Measurements from ENCODE around the gene TSTD2. TPM values are rescaled to one million over a fixed set of nuclear protein-coding genes. Genes with fewer than 3 reads are reported as not detected.
"Not testable (repeated sequence)": the region's sequence is repeated elsewhere in the genome, so short reads cannot be mapped to it uniquely, and the experiment has no call there.

TSTD2 gene
- total RNA-seq, 2 experiments from 2014 or later: 12.7 to 15.0 TPM

- peaks cover 18% of the 10 kb centered on the region for H3K36me3 Mint-ChIP-seq (ENCODE audit: low read depth)
Measured at GRCh38 chr9:97632248-97632984, 752 bp downstream of the TSTD2 start.

GRCh38 chr9:97630591-97630990, 2.6 kb downstream of the TSTD2 start:
- CTCF ChIA-PET: interaction anchor here (1.1 to 1.9 kb wide), 2 partner anchors 14 to 218 kb away, joined by 3 to 4 read pairs; partner anchors contain the start of gene TDRD7
- Mint-ChIP-seq H3K27ac (no peak overlapping the region), H3K4me3 (no peak overlapping the region), H3K36me3 (ENCODE audit: low read depth) (peaks cover 20% of the 10 kb centered on the region), H3K27me3 (no peaks in the 10 kb centered on the region), H3K4me1 (peaks cover 30% of the 10 kb centered on the region), H3K9me3 (ENCODE audit: low read depth) (no peaks in the 10 kb centered on the region)
- POLR2A ChIA-PET: interaction anchor here (0.6 kb wide), 2 partner anchors 209 to 1214 kb away, joined by 3 to 4 read pairs; no protein-coding TSS in a partner anchor
- intact Hi-C loops (cut with DNase I, micrococcal nuclease): loop anchor here in 1 of 2 experiments (5.0 to 10.0 kb wide), 4 partner anchors 272 to 853 kb away; partner anchors contain the start of gene ZNF510
- no peak for ATAC-seq
- no peak for DNase-seq

More at GRCh38 chr9:97632248-97632984, 752 bp downstream of the TSTD2 start:
- POLR2A ChIA-PET: interaction anchor here (0.6 to 1.8 kb wide), 6 partner anchors 58 to 1150 kb away, joined by 3 to 8 read pairs (median 3); partner anchors contain the start of genes TMOD1 and TRMO
- peak overlapping the region; percentile 92 for H3K4me3 Mint-ChIP-seq
- DNase-seq (peak; percentile 53), ATAC-seq (peak; percentile 3)
- H3K9me3 Mint-ChIP-seq (ENCODE audit: low read depth): no peaks in the 10 kb centered on the region
- H3K27me3 Mint-ChIP-seq: no peaks in the 10 kb centered on the region
- peak overlapping the region; percentile 99 for H3K27ac Mint-ChIP-seq
- intact Hi-C loops (cut with DNase I, micrococcal nuclease): loop anchor here (2.0 to 10.0 kb wide), 7 partner anchors 270 to 978 kb away; partner anchors contain the start of genes PRXL2C (in 1 of the 2) and ZNF510 (in 1 of the 2)
- peaks cover 41% of the 10 kb centered on the region for H3K4me1 Mint-ChIP-seq
- CTCF ChIA-PET: interaction anchor here (0.7 to 3.0 kb wide), 9 partner anchors 9 to 291 kb away, joined by 3 to 21 read pairs (median 5); partner anchors contain the start of gene XPA

- H3K9me3 Mint-ChIP-seq (ENCODE audit: low read depth): no peaks in the 10 kb centered on the region
- H3K27ac Mint-ChIP-seq: no peak overlapping the region
- no peak overlapping the region for H3K4me3 Mint-ChIP-seq
- intact Hi-C loops (cut with DNase I, micrococcal nuclease): no loop called here
- DNase-seq (no peak), ATAC-seq (no peak)
- POLR2A ChIA-PET: no interaction called here
- CTCF ChIA-PET: interaction anchor here (0.6 to 2.5 kb wide), 7 partner anchors 13 to 577 kb away, joined by 3 to 7 read pairs (median 4); partner anchors contain the start of gene TDRD7
- H3K27me3 Mint-ChIP-seq: no peaks in the 10 kb centered on the region
- peaks cover 21% of the 10 kb centered on the region for H3K4me1 Mint-ChIP-seq
- peaks cover 14% of the 10 kb centered on the region for H3K36me3 Mint-ChIP-seq (ENCODE audit: low read depth)
Measured at GRCh38 chr9:97629156-97629555, 4.0 kb downstream of the TSTD2 start.

- Mint-ChIP-seq H3K36me3 (ENCODE audit: low read depth) (peaks cover 15% of the 10 kb centered on the region), H3K9me3 (ENCODE audit: low read depth) (no peaks in the 10 kb centered on the region), H3K4me3 (no peak overlapping the region), H3K27me3 (no peaks in the 10 kb centered on the region), H3K27ac (no peak overlapping the region), H3K4me1 (peaks cover 21% of the 10 kb centered on the region)
- no peak for DNase-seq
- ChIA-PET CTCF (interaction anchor here (0.6 to 2.5 kb wide), 9 partner anchors 13 to 1182 kb away, joined by 3 to 7 read pairs (median 3); partner anchors contain the start of gene TDRD7), POLR2A (no interaction called here)
- ATAC-seq: no peak
- intact Hi-C loops (cut with DNase I, micrococcal nuclease): no loop called here
Measured at GRCh38 chr9:97628668-97629067, 4.5 kb downstream of the TSTD2 start.

GRCh38 chr9:97627624-97628023, 5.5 kb downstream of the TSTD2 start:
- peaks cover 21% of the 10 kb centered on the region for H3K4me1 Mint-ChIP-seq
- no peaks in the 10 kb centered on the region for H3K9me3 Mint-ChIP-seq (ENCODE audit: low read depth)
- CTCF ChIA-PET: interaction anchor here (0.9 to 1.9 kb wide), 3 partner anchors 29 to 1181 kb away, joined by 3 to 5 read pairs (median 3); no protein-coding TSS in a partner anchor
- no peak overlapping the region for H3K4me3 Mint-ChIP-seq
- intact Hi-C loops (cut with DNase I, micrococcal nuclease): no loop called here
- no peak for DNase-seq
- no peak overlapping the region for H3K27ac Mint-ChIP-seq
- ATAC-seq: no peak
- H3K36me3 Mint-ChIP-seq (ENCODE audit: low read depth): peaks cover 21% of the 10 kb centered on the region
- no peaks in the 10 kb centered on the region for H3K27me3 Mint-ChIP-seq
- POLR2A ChIA-PET: no interaction called here

GRCh38 chr9:97625620-97626019, 7.5 kb downstream of the TSTD2 start:
- peaks cover 21% of the 10 kb centered on the region for H3K36me3 Mint-ChIP-seq (ENCODE audit: low read depth)
- intact Hi-C loops (cut with DNase I, micrococcal nuclease): no loop called here
- no peak overlapping the region for H3K27ac Mint-ChIP-seq
- H3K27me3 Mint-ChIP-seq: no peaks in the 10 kb centered on the region
- DNase-seq (no peak), ATAC-seq (no peak)
- H3K4me1 Mint-ChIP-seq: peaks cover 14% of the 10 kb centered on the region
- H3K4me3 Mint-ChIP-seq: no peak overlapping the region
- ChIA-PET CTCF (interaction anchor here (1.0 to 1.3 kb wide), 4 partner anchors 9 to 240 kb away, joined by 3 to 4 read pairs (median 4); no protein-coding TSS in a partner anchor), POLR2A (no interaction called here)
- no peaks in the 10 kb centered on the region for H3K9me3 Mint-ChIP-seq (ENCODE audit: low read depth)

- intact Hi-C loops (cut with DNase I, micrococcal nuclease): no loop called here
- H3K4me1 Mint-ChIP-seq: peaks cover 4% of the 10 kb centered on the region
- no peak for DNase-seq
- no peak overlapping the region for H3K4me3 Mint-ChIP-seq
- peaks cover 21% of the 10 kb centered on the region for H3K36me3 Mint-ChIP-seq (ENCODE audit: low read depth)
- no peaks in the 10 kb centered on the region for H3K9me3 Mint-ChIP-seq (ENCODE audit: low read depth)
- no peaks in the 10 kb centered on the region for H3K27me3 Mint-ChIP-seq
- no peak overlapping the region for H3K27ac Mint-ChIP-seq
- ChIA-PET CTCF (interaction anchor here (0.5 to 1.8 kb wide), 3 partner anchors 8 to 187 kb away, joined by 3 to 10 read pairs (median 3); no protein-coding TSS in a partner anchor), POLR2A (no interaction called here)
- ATAC-seq: no peak
Measured at GRCh38 chr9:97623946-97624345, 9.2 kb downstream of the TSTD2 start.

- POLR2A ChIA-PET; intact Hi-C loops (cut with DNase I, micrococcal nuclease); DNase-seq; CTCF ChIA-PET; H3K9me3 Mint-ChIP-seq (ENCODE audit: low read depth); H3K4me3 Mint-ChIP-seq; H3K27ac Mint-ChIP-seq; H3K27me3 Mint-ChIP-seq; ATAC-seq: not testable (repeated sequence)
- Mint-ChIP-seq H3K36me3 (ENCODE audit: low read depth) (peaks cover 21% of the 10 kb centered on the region), H3K4me1 (peaks cover 14% of the 10 kb centered on the region)
Measured at GRCh38 chr9:97622483-97622882, 10.7 kb downstream of the TSTD2 start.

GRCh38 chr9:97620063-97620462, 13.1 kb downstream of the TSTD2 start:
- intact Hi-C loops (cut with DNase I, micrococcal nuclease); ATAC-seq; H3K9me3 Mint-ChIP-seq (ENCODE audit: low read depth); H3K27me3 Mint-ChIP-seq; DNase-seq; POLR2A ChIA-PET; H3K4me3 Mint-ChIP-seq; H3K27ac Mint-ChIP-seq: not testable (repeated sequence)
- Mint-ChIP-seq H3K4me1 (peaks cover 15% of the 10 kb centered on the region), H3K36me3 (ENCODE audit: low read depth) (peaks cover 23% of the 10 kb centered on the region)
- CTCF ChIA-PET: interaction anchor here (1.0 to 1.3 kb wide), 2 partner anchors 146 to 152 kb away, joined by 3 to 5 read pairs; no protein-coding TSS in a partner anchor

GRCh38 chr9:97617939-97618416, 15.2 kb downstream of the TSTD2 start:
- Mint-ChIP-seq H3K27ac (no peak overlapping the region), H3K4me3 (no peak overlapping the region), H3K36me3 (ENCODE audit: low read depth) (peaks cover 13% of the 10 kb centered on the region), H3K27me3 (no peaks in the 10 kb centered on the region), H3K9me3 (ENCODE audit: low read depth) (no peaks in the 10 kb centered on the region), H3K4me1 (peaks cover 15% of the 10 kb centered on the region)
- DNase-seq (no peak), ATAC-seq (peak; percentile 85)
- intact Hi-C loops (cut with DNase I, micrococcal nuclease): loop anchor here (5.0 kb wide), 3 partner anchors 231 to 761 kb away; no protein-coding TSS in a partner anchor
- POLR2A ChIA-PET: interaction anchor here (0.9 kb wide), 1 partner anchor 15 kb away, joined by 3 read pairs; the partner anchor contains the start of genes NCBP1 and TSTD2
- CTCF ChIA-PET: interaction anchor here (0.5 to 1.7 kb wide), 4 partner anchors 15 to 149 kb away, joined by 3 to 6 read pairs (median 4); no protein-coding TSS in a partner anchor

- peak; percentile 72 for DNase-seq
- Mint-ChIP-seq H3K27me3 (no peaks in the 10 kb centered on the region), H3K4me1 (peaks cover 15% of the 10 kb centered on the region), H3K36me3 (ENCODE audit: low read depth) (peaks cover 18% of the 10 kb centered on the region), H3K9me3 (ENCODE audit: low read depth) (no peaks in the 10 kb centered on the region), H3K27ac (no peak overlapping the region), H3K4me3 (no peak overlapping the region)
- intact Hi-C loops (cut with DNase I, micrococcal nuclease): loop anchor here (1.0 to 5.0 kb wide), 8 partner anchors 146 to 758 kb away; partner anchors contain the start of gene TDRD7 (in 1 of the 2)
- ATAC-seq: peak; percentile 39
- ChIA-PET POLR2A (interaction anchor here (0.6 kb wide), 1 partner anchor 9 kb away, joined by 5 read pairs; no protein-coding TSS in a partner anchor), CTCF (interaction anchor here (0.6 to 9.0 kb wide), 45 partner anchors 8 to 1946 kb away, joined by 3 to 74 read pairs (median 4); partner anchors contain the start of genes NCBP1, TDRD7, TMOD1 and TSTD2)
Measured at GRCh38 chr9:97615439-97616072, 17.6 kb downstream of the TSTD2 start.

Data from activated CD4-positive, alpha-beta T cell treated with anti-CD3 and anti-CD28 coated beads for 36 hours (primary cell).